Stimulated activated naive B cell treated with anti-CD40 and anti-IgM and Interleukin-4, amounts not matched to agents 10 μg/mL and 1 μg/mL and 100 μg/mL, for 72 hours (primary cell): ENCODE measurements around the gene FBXO2.
"Not testable (repeated sequence)": the region's sequence is repeated elsewhere in the genome, so short reads cannot be mapped to it uniquely, and the experiment has no call there.

Source experiments
- ATAC-seq, 2 donors: fragments of 150-1000 bp; cut with Tn5 transposase; replicated peaks; 2 replicates each; pipeline ENCODE4 v1.10.0; 2021; ENCODE audit warnings: moderate library complexity in 1 of 2
- DNase-seq: peaks from one replicate; pipeline ENCODE4 v3.0.0; 2021
- H3K27ac Mint-ChIP-seq: one replicate; pipeline ENCODE4 v1.8.0; 2022; ENCODE audit warnings: mild to moderate bottlenecking, mixed read lengths
- H3K27me3 Mint-ChIP-seq, 2 donors: one replicate each; pipeline ENCODE4 v1.8.0; 2022; ENCODE audit warnings: mixed read lengths in 2 of 2
- H3K36me3 Mint-ChIP-seq, 2 donors: one replicate each; pipeline ENCODE4 v1.8.0; 2022; ENCODE audit warnings: mixed read lengths in 2 of 2, mild to moderate bottlenecking in 1 of 2
- H3K4me1 Mint-ChIP-seq, 2 donors: one replicate each; pipeline ENCODE4 v1.8.0; 2022; ENCODE audit warnings: mixed read lengths in 2 of 2, mild to moderate bottlenecking in 1 of 2
- H3K4me3 Mint-ChIP-seq, 2 donors: one replicate each; pipeline ENCODE4 v1.8.0; 2022; ENCODE audit warnings: mild to moderate bottlenecking in 2 of 2, mixed read lengths in 2 of 2, moderate library complexity in 1 of 2
- H3K9me3 Mint-ChIP-seq, 2 donors: one replicate each; pipeline ENCODE4 v1.8.0; 2022; ENCODE audit warnings: mixed read lengths in 2 of 2, mild to moderate bottlenecking in 1 of 2

The FBXO2 gene

GRCh38 chr1:11617741-11618140, 36.5 kb downstream of the FBXO2 start:
- ATAC-seq = no peak
- peaks cover 39 to 40% of the 10 kb centered on the region in 2 donors for H3K27me3 Mint-ChIP-seq
- no peaks in the 10 kb centered on the region for H3K4me1 Mint-ChIP-seq
- DNase-seq = no peak
- H3K36me3 Mint-ChIP-seq = no peaks in the 10 kb centered on the region
- H3K27ac Mint-ChIP-seq = no peak overlapping the region
- H3K4me3 Mint-ChIP-seq = no peak overlapping the region
- H3K9me3 Mint-ChIP-seq = no peaks in the 10 kb centered on the region

DNA sequence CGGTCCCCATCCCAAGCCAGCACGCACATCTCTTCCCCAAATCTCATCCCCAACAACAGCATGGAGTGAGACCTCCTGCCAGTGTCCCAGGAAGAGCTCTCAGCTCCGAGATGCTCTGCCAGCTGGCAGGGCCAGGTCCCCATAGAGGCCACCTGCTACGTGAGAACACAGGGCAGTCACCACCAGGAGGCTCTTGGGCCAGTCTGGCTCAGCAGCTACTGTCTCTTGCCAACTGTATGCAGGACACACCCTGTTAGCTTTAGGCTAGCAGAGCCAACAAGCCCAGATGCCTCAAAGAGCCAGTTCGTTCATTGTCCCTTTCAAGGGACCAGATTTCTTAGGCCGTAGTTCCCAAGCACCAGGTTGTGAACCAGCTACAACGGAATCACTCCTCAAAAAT, 36.9 kb downstream of the FBXO2 start:
- Mint-ChIP-seq H3K36me3 (no peaks in the 10 kb centered on the region), H3K9me3 (no peaks in the 10 kb centered on the region), H3K4me1 (no peaks in the 10 kb centered on the region), H3K27ac (no peak overlapping the region), H3K4me3 (no peak overlapping the region), H3K27me3 (peaks cover 38 to 39% of the 10 kb centered on the region in 2 donors)
- DNase-seq = no peak
- no peak for ATAC-seq

- Mint-ChIP-seq H3K9me3 (no peaks in the 10 kb centered on the region), H3K36me3 (no peaks in the 10 kb centered on the region), H3K27ac (no peak overlapping the region), H3K4me1 (no peaks in the 10 kb centered on the region), H3K27me3 (peaks cover 33 to 36% of the 10 kb centered on the region in 2 donors), H3K4me3 (no peak overlapping the region)
- ATAC-seq (no peak), DNase-seq (no peak)
Observed at GRCh38 chr1:11616766-11617165, 37.5 kb downstream of the FBXO2 start.

- ATAC-seq (no peak), DNase-seq (no peak)
- no peak overlapping the region for H3K27ac Mint-ChIP-seq
- H3K9me3 Mint-ChIP-seq = no peaks in the 10 kb centered on the region
- no peak overlapping the region for H3K4me3 Mint-ChIP-seq
- H3K4me1 Mint-ChIP-seq = no peaks in the 10 kb centered on the region
- peaks cover 23 to 26% of the 10 kb centered on the region in 2 donors for H3K27me3 Mint-ChIP-seq
- H3K36me3 Mint-ChIP-seq = no peaks in the 10 kb centered on the region
Observed at GRCh38 chr1:11615090-11615489, 39.1 kb downstream of the FBXO2 start.

- DNase-seq (no peak), ATAC-seq (no peak)
- no peaks in the 10 kb centered on the region for H3K9me3 Mint-ChIP-seq
- no peak overlapping the region for H3K4me3 Mint-ChIP-seq
- H3K27me3 Mint-ChIP-seq = peaks cover 23 to 26% of the 10 kb centered on the region in 2 donors
- H3K27ac Mint-ChIP-seq = no peak overlapping the region
- no peaks in the 10 kb centered on the region for H3K36me3 Mint-ChIP-seq
- no peaks in the 10 kb centered on the region for H3K4me1 Mint-ChIP-seq
Observed at GRCh38 chr1:11613347-11613746, 40.9 kb downstream of the FBXO2 start.

DNA sequence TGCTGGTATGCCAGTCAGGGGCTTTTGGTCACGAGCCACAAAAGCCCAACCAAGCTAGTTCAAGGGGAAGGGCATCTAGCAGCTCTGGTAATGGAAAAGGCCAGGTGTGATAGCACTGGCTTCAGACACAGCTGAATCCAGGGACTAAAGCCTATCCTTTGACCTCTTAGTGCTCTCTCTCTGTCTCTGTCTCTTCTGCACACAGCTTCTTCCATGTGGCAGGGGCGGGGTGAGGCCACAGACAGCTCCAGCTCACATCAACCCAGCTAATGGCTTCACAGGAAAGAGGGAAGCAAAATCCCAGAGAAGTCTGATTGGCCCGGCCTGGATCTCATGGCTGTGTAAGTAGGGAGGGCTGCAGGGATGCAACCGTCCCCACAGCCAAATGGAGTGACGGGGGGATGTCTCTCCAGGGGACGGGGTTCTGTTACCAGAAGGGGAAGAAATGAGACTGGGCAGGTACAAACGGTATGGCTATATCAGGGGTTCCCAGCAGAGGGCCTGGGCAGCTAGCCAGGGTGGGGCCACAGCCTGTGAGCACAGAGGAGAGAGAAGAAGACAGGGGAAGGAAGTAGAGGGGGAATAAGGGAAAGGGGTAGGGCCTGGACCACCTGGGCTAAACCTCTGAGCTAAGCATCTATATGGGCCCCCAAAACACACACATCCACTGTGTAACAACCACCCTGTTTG, 42.4 kb downstream of the FBXO2 start:
- peaks cover 23 to 24% of the 10 kb centered on the region in 2 donors for H3K27me3 Mint-ChIP-seq
- H3K4me1 Mint-ChIP-seq = no peaks in the 10 kb centered on the region
- ATAC-seq = no peak
- no peak for DNase-seq
- H3K4me3 Mint-ChIP-seq = no peak overlapping the region
- H3K9me3 Mint-ChIP-seq = peaks cover 0 to 2% of the 10 kb centered on the region in 2 donors
- H3K36me3 Mint-ChIP-seq = no peaks in the 10 kb centered on the region
- H3K27ac Mint-ChIP-seq = no peak overlapping the region

- Mint-ChIP-seq H3K36me3 (no peaks in the 10 kb centered on the region), H3K27me3 (peaks cover 24 to 26% of the 10 kb centered on the region in 2 donors), H3K27ac (no peak overlapping the region), H3K4me3 (no peak overlapping the region), H3K9me3 (peaks cover 0 to 2% of the 10 kb centered on the region in 2 donors), H3K4me1 (no peaks in the 10 kb centered on the region)
- no peak for ATAC-seq
- no peak for DNase-seq
Observed at GRCh38 chr1:11610629-11611180, 43.5 kb downstream of the FBXO2 start.

GRCh38 chr1:11609378-11609777, 44.9 kb downstream of the FBXO2 start:
- H3K9me3 Mint-ChIP-seq, H3K27ac Mint-ChIP-seq, DNase-seq, H3K36me3 Mint-ChIP-seq, H3K4me3 Mint-ChIP-seq, ATAC-seq, H3K4me1 Mint-ChIP-seq: not testable (repeated sequence)
- H3K27me3 Mint-ChIP-seq = peaks cover 14 to 16% of the 10 kb centered on the region in 2 donors

DNA sequence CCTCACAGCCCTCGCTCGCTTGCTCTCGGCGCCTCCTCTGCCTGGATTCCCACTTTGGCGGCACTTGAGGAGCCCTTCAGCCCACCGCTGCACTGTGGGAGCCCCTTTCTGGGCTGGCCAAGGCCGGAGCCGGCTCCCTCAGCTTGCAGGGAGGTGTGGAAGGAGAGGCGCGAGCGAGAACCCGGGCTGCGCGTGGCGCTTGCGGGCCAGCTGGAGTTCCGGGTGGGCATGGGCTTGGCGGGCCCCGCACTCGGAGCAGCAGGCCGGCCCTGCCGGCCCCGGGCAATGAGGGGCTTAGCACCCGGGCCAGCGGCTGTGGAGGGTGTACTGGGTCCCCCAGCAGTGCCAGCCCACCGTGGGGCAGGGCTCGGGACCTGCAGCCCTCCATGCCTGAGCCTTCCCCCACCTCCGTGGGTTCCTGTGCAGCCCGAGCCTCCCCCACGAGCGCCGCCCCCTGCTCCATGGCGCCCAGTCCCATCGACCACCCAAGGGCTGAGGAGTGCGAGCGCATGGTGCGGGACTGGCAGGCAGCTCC, 45.6 kb downstream of the FBXO2 start:
- H3K4me3 Mint-ChIP-seq, ATAC-seq, H3K36me3 Mint-ChIP-seq, DNase-seq, H3K9me3 Mint-ChIP-seq, H3K4me1 Mint-ChIP-seq, H3K27ac Mint-ChIP-seq: not testable (repeated sequence)
- H3K27me3 Mint-ChIP-seq = peaks cover 10 to 12% of the 10 kb centered on the region in 2 donors

DNA sequence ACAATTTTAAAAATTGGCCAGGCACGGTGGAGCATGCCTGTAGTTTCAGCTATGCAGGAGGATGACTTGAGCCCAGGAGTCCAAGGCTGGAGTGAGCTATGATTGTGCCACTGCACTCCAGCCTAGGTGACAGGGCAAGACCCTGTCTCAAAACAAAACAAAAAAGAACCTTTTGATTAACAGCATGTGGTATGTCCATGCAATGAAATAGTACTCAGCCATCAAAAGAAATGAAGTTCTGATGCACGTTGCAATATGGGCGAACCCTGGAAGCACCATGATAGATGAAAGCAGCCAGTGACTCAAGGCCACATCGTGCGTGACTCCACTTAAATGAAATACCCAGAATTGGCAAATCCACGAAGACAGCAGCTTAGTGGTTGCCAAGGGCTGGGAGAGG, 47.5 kb downstream of the FBXO2 start:
- Mint-ChIP-seq H3K4me1 (no peaks in the 10 kb centered on the region), H3K36me3 (no peaks in the 10 kb centered on the region), H3K4me3 (no peak overlapping the region), H3K9me3 (peaks cover 0 to 2% of the 10 kb centered on the region in 2 donors), H3K27me3 (peaks cover 22 to 23% of the 10 kb centered on the region in 2 donors), H3K27ac (no peak overlapping the region)
- no peak for DNase-seq
- ATAC-seq = no peak

- Mint-ChIP-seq H3K4me3 (no peak overlapping the region), H3K4me1 (no peaks in the 10 kb centered on the region), H3K36me3 (no peaks in the 10 kb centered on the region), H3K27ac (no peak overlapping the region), H3K9me3 (peaks cover 0 to 2% of the 10 kb centered on the region in 2 donors), H3K27me3 (peaks cover 26 to 37% of the 10 kb centered on the region in 2 donors)
- DNase-seq (no peak), ATAC-seq (no peak)
Observed at GRCh38 chr1:11602981-11603380, 51.2 kb downstream of the FBXO2 start.

DNA sequence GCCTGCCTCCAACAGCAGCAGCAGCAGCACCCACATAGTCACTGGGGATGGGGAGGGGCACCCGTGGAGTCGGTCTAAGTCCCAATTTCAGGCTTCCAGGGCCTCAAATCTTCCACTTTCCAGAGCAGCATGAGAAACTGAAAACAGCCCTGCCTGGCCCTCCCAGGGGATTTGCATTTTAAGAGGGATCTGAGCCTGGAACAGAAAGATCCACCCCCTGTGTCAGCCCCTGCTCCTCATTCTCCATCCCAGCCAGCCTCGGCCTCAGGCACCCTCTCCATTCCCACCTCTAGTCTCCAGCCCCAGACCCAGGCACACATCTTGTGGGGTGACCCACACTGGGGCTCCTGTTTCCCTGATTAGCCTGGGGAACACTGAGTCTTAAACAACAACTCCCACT, 51.8 kb downstream of the FBXO2 start:
- no peak overlapping the region for H3K27ac Mint-ChIP-seq
- H3K9me3 Mint-ChIP-seq = peaks cover 0 to 2% of the 10 kb centered on the region in 2 donors
- DNase-seq (no peak), ATAC-seq (no peak)
- no peaks in the 10 kb centered on the region for H3K4me1 Mint-ChIP-seq
- no peaks in the 10 kb centered on the region for H3K36me3 Mint-ChIP-seq
- peaks cover 25 to 37% of the 10 kb centered on the region in 2 donors for H3K27me3 Mint-ChIP-seq
- no peak overlapping the region for H3K4me3 Mint-ChIP-seq

- Mint-ChIP-seq H3K9me3 (no peaks in the 10 kb centered on the region), H3K4me3 (no peak overlapping the region), H3K4me1 (no peaks in the 10 kb centered on the region), H3K36me3 (no peaks in the 10 kb centered on the region), H3K27me3 (peaks cover 32 to 45% of the 10 kb centered on the region in 2 donors), H3K27ac (no peak overlapping the region)
- DNase-seq (no peak), ATAC-seq (no peak)
Observed at GRCh38 chr1:11600836-11601235, 53.4 kb downstream of the FBXO2 start.

DNA sequence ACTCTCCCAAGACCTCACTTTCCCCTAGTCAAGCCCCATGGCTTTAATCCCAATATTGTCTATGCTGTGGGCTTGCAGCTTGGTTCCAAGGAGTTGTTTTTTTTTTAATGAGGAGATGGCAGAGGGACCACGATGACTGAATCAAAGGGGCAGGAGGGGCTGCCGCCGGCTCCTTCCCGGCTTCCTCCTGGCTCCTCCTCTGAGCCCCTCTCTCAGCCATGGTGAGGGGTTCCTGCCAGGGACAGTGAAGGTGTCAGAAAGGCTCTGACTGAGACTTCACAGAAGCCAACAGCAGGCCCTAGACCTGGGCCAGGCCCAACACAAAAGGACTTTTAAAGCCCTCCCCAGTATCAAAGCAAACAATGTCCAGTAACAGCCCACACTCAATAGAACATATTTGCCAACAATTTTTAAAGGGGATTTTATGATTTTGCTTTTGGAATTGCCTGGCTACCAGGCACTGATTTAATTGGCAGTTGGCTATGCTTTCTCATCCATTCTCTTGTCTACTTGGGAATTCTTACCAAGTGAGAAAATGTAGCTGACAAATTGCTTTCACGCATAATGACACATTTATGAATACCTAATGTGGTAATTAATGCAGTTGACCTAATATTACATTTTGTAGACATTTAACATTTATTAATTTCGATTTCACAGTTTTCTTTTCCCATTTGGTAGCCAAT, 54.2 kb downstream of the FBXO2 start:
- Mint-ChIP-seq H3K9me3 (no peaks in the 10 kb centered on the region), H3K4me1 (no peaks in the 10 kb centered on the region), H3K36me3 (no peaks in the 10 kb centered on the region), H3K27me3 (peaks cover 32 to 52% of the 10 kb centered on the region in 2 donors), H3K4me3 (no peak overlapping the region), H3K27ac (no peak overlapping the region)
- DNase-seq (no peak), ATAC-seq (no peak)

DNA sequence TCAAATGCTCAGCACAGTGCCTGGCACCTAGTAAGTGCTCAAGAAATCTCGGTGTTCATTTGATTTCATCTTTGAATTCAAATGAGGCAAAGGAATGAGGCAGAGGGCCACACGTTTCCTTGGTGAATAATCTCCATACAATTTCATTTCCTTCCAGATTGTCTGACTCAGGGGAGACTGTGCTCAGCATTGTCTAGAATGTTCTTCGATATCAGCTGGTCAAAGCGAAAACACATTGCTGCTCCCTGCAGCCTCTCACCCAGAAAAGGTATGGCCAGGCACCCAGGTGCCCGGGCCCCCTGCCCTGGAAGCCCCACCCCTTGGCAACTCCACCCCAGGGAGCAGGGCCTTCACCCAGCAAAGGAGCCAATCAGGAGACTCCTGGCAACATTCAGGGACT, 55.8 kb downstream of the FBXO2 start:
- H3K9me3 Mint-ChIP-seq = no peaks in the 10 kb centered on the region
- no peak overlapping the region for H3K4me3 Mint-ChIP-seq
- H3K4me1 Mint-ChIP-seq = no peaks in the 10 kb centered on the region
- H3K27me3 Mint-ChIP-seq = peaks cover 37 to 59% of the 10 kb centered on the region in 2 donors
- H3K27ac Mint-ChIP-seq = no peak overlapping the region
- no peaks in the 10 kb centered on the region for H3K36me3 Mint-ChIP-seq
- ATAC-seq = no peak
- DNase-seq = no peak
